HFF-Myc (cell line): ENCODE data around the gene OXA1L.

ENCODE experiments used
- DNase-seq: peaks from one replicate; pipeline ENCODE4 v3.0.0-alpha.2; 2011; ENCODE audit warnings: low read depth; ENCODE audit errors: extremely low read depth
- H3K4me3 ChIP-seq: replicated peaks from 2 replicates; pipeline ENCODE4 v1.5.1; 2011; ENCODE audit warnings: low read depth, mild to moderate bottlenecking, control low read depth, low read length
- CTCF ChIP-seq: IDR thresholded peaks from 2 replicates; pipeline ENCODE4 v1.5.1; 2012; ENCODE audit warnings: mild to moderate bottlenecking, low read depth, low read length, control low read depth; ENCODE audit errors: missing control alignments

Gene OXA1L

DNA sequence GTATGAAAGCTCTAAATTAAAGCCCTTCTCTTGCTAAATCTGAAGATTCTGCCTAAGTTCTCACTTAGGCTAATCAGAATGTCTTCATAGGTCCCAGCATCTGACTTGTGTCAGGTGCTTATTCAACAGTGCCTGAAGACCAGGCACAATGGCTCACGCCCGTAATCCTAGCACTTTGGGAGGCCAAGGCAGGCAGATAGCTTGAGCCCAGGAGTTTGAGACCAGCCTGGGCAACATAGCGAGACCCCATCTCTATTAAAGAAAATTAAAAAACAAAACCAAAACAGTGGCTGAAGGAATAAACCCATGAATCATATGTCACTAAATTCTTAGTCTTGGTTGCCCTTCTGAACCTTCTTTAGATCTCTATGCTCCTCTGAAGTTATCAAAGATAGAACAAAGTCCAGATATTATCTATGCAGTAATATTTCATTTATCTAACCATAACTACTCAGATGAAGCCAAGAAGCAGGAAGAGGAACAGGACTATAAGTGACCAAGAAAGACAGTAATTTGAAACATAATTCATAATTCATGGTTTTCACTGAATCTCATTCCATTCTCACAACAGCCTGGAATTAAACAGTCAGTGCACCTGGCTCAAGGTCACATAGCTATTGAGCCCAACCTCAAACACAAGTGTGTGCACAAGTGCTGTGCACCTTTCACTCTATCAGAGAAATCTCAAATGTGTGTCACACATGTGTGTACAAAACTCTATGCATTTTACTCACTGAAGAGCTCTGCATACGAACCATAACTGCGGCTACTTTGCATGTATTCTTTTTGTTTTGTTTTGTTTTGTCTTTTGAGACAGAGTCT, 42.1 kb downstream of the OXA1L start:
- no peak for DNase-seq
- H3K4me3 ChIP-seq = no peak overlapping the region
- no peak for TF ChIP-seq CTCF

GRCh38 chr14:22811722-22812121, 45.2 kb downstream of the OXA1L start:
- no peak overlapping the region for H3K4me3 ChIP-seq

DNA sequence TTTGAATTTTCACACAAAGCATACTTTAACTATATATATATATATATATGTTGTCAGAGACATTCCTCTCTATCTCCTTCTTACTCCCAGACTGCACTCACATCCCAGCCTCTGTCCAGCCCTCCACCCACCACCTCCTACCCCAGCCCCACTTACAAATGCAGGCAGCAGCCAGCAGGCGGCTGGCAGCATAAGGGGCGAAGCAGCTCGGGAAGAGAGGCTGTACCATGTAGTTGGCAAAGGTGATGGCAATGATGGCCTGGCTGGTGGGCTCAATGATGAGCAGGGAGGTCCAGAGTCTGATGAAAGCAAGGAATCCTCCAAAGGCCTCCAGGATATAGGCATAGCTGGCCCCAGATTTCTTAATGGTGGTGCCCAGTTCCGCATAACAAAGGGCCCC, 46.3 kb downstream of the OXA1L start:
- no peak overlapping the region for H3K4me3 ChIP-seq
- DNase-seq = no peak
- no peak for TF ChIP-seq CTCF

More at GRCh38 chr14:22811722-22812121, 45.2 kb downstream of the OXA1L start:
- TF ChIP-seq CTCF = no peak
- DNase-seq = no peak

GRCh38 chr14:22813145-22813544, 46.7 kb downstream of the OXA1L start:
- no peak for TF ChIP-seq CTCF
- DNase-seq = no peak
- no peak overlapping the region for H3K4me3 ChIP-seq

DNA sequence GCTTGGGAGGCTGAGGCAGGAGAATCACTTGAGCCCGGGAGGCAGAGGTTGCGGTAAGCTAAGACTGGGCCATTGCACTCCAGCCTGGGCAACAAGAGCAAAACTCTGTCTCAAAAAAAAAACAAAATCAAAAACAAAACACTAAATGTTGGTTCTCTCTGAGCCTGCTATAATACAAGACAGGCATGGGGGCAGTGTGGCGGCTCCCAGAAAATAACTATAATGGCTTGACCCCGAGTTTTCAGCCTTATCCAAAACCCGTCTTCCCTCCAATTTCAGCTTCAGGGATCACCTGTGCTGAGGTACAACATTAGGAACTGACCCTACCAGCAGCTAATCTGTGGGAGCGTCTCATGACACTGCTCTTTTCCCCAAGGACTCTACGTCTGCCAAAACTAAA, 47.9 kb downstream of the OXA1L start:
- no peak for TF ChIP-seq CTCF
- no peak for DNase-seq
- H3K4me3 ChIP-seq = no peak overlapping the region

- DNase-seq = no peak
- TF ChIP-seq CTCF = no peak
- H3K4me3 ChIP-seq = no peak within 1 kb of the TSS
These were observed 48.6 kb downstream of the OXA1L start, which contains the start of gene SLC7A7 for GRCh38 chr14:22814941-22815713. TSS of gene SLC7A7 (minus strand) at chr14:22815435. CDS start at chr14:22813398, 2,037 bp downstream.
